Glutamatergic neuron (in vitro differentiated cells): ENCODE data around the gene ZHX3. TPM values are rescaled to one million over a fixed set of nuclear protein-coding genes. Genes with fewer than 3 reads are reported as not detected.

Experiments used
- DNase-seq: peaks from one replicate; pipeline ENCODE4 v3.0.0; 2022
- H3K27ac Mint-ChIP-seq: one replicate; pipeline ENCODE4 v1.8.0; 2020; ENCODE audit warnings: mild to moderate bottlenecking, mixed read lengths, inconsistent platforms; ENCODE audit not compliant: unreplicated experiment
- H3K27me3 Mint-ChIP-seq: one replicate; pipeline ENCODE4 v1.8.0; 2020; ENCODE audit warnings: mild to moderate bottlenecking, moderate library complexity, mixed read lengths, inconsistent platforms; ENCODE audit not compliant: unreplicated experiment
- H3K36me3 Mint-ChIP-seq: one replicate; pipeline ENCODE4 v1.8.0; 2020; ENCODE audit warnings: mild to moderate bottlenecking, mixed read lengths, inconsistent platforms; ENCODE audit not compliant: unreplicated experiment
- H3K4me1 Mint-ChIP-seq: one replicate; pipeline ENCODE4 v1.8.0; 2020; ENCODE audit warnings: mild to moderate bottlenecking, low read depth, mixed read lengths, inconsistent platforms; ENCODE audit not compliant: unreplicated experiment
- H3K4me3 Mint-ChIP-seq: one replicate; pipeline ENCODE4 v1.8.0; 2020; ENCODE audit warnings: mild to moderate bottlenecking, mixed read lengths, inconsistent platforms; ENCODE audit not compliant: unreplicated experiment
- H3K9me3 Mint-ChIP-seq: one replicate; pipeline ENCODE4 v1.8.0; 2020; ENCODE audit warnings: mild to moderate bottlenecking, moderate library complexity, mixed read lengths, inconsistent platforms; ENCODE audit not compliant: unreplicated experiment
- total RNA-seq: library from RNA; stranded (reverse); fragmentation: NEBNext Ultra II Directional; extraction: Animal tissue kit (Norgen Biotek cat#: 25700); gene quantifications from one replicate; pipeline ENCODE4 v1.2.1, GENCODE V29; 2021; ENCODE audit not compliant: unreplicated experiment
- TF ChIP-seq, protein P1 (sequence below): fragments of 200-600 bp; sonication (generic); IDR thresholded peaks from one replicate; pipeline ENCODE4 v1.5.0; 2021; ENCODE audit not compliant: partially characterized antibody, unreplicated experiment

The ZHX3 gene
- total RNA-seq, 1 donor from 2014 or later: 40.5 TPM

- Mint-ChIP-seq H3K36me3 (peaks cover 20% of the 10 kb centered on the region), H3K9me3 (peaks cover 21% of the 10 kb centered on the region), H3K27ac (no peak overlapping the region), H3K27me3 (peaks cover 12% of the 10 kb centered on the region), H3K4me1 (peaks cover 15% of the 10 kb centered on the region), H3K4me3 (no peak overlapping the region)
- TF ChIP-seq, protein P1, sequence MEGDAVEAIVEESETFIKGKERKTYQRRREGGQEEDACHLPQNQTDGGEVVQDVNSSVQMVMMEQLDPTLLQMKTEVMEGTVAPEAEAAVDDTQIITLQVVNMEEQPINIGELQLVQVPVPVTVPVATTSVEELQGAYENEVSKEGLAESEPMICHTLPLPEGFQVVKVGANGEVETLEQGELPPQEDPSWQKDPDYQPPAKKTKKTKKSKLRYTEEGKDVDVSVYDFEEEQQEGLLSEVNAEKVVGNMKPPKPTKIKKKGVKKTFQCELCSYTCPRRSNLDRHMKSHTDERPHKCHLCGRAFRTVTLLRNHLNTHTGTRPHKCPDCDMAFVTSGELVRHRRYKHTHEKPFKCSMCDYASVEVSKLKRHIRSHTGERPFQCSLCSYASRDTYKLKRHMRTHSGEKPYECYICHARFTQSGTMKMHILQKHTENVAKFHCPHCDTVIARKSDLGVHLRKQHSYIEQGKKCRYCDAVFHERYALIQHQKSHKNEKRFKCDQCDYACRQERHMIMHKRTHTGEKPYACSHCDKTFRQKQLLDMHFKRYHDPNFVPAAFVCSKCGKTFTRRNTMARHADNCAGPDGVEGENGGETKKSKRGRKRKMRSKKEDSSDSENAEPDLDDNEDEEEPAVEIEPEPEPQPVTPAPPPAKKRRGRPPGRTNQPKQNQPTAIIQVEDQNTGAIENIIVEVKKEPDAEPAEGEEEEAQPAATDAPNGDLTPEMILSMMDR: no peak
- no peak for DNase-seq
These were observed 155.1 kb downstream of the ZHX3 start for GRCh38 chr20:41162396-41162795.

DNA sequence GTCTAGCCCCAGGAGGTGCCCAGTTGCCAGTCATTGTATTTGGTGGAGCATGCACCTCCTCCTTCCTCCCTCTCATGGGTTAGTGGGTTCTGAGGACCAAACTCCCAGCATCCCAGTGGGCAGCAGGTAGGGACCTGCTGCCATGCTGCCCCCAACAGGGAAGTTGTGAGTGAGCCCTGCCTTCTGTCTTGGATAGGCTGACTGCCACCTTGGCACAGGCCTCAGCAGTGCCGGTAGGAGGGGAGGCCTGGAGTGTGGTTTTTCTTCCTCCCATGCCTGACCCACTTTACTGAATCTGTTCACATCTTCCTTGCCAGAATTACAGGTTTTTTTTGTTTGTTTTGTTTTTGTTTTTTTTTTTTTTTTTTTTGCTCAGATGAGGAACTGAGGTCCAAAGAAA is 155.6 kb downstream of the ZHX3 start:
- H3K27me3 Mint-ChIP-seq: peaks cover 10% of the 10 kb centered on the region
- no peak for DNase-seq
- H3K4me1 Mint-ChIP-seq: peaks cover 18% of the 10 kb centered on the region
- no peak overlapping the region for H3K27ac Mint-ChIP-seq
- peaks cover 16% of the 10 kb centered on the region for H3K36me3 Mint-ChIP-seq
- no peak overlapping the region for H3K4me3 Mint-ChIP-seq
- TF ChIP-seq, protein P1: no peak
- peaks cover 17% of the 10 kb centered on the region for H3K9me3 Mint-ChIP-seq

- H3K27ac Mint-ChIP-seq: peak overlapping the region; percentile 65
- H3K4me1 Mint-ChIP-seq: peaks cover 23% of the 10 kb centered on the region
- H3K36me3 Mint-ChIP-seq: peaks cover 16% of the 10 kb centered on the region
- H3K27me3 Mint-ChIP-seq: peaks cover 6% of the 10 kb centered on the region
- TF ChIP-seq, protein P1: no peak
- no peak for DNase-seq
- peaks cover 13% of the 10 kb centered on the region for H3K9me3 Mint-ChIP-seq
- H3K4me3 Mint-ChIP-seq: no peak overlapping the region
These were observed 156.8 kb downstream of the ZHX3 start for GRCh38 chr20:41160686-41161085.

- DNase-seq: no peak
- Mint-ChIP-seq H3K36me3 (peaks cover 16% of the 10 kb centered on the region), H3K27ac (peak overlapping the region; percentile 63), H3K4me3 (peak overlapping the region; percentile 43), H3K9me3 (peaks cover 16% of the 10 kb centered on the region), H3K27me3 (peaks cover 10% of the 10 kb centered on the region), H3K4me1 (peaks cover 28% of the 10 kb centered on the region)
- TF ChIP-seq, protein P1: no peak
These were observed 158.0 kb downstream of the ZHX3 start for GRCh38 chr20:41159547-41159946.

- TF ChIP-seq, protein P1: no peak
- peaks cover 16% of the 10 kb centered on the region for H3K36me3 Mint-ChIP-seq
- DNase-seq: no peak
- peaks cover 36% of the 10 kb centered on the region for H3K4me1 Mint-ChIP-seq
- H3K9me3 Mint-ChIP-seq: peaks cover 10% of the 10 kb centered on the region
- no peak overlapping the region for H3K4me3 Mint-ChIP-seq
- peaks cover 6% of the 10 kb centered on the region for H3K27me3 Mint-ChIP-seq
- peak overlapping the region; percentile 15 for H3K27ac Mint-ChIP-seq
These were observed 159.4 kb downstream of the ZHX3 start for GRCh38 chr20:41158082-41158625.
